BJ (cell line): ENCODE data around the gene RPS19. TPM values are rescaled to one million over a fixed set of nuclear protein-coding genes. Genes with fewer than 3 reads are reported as not detected.

Source experiments
- CTCF ChIA-PET: fragments of 350-600 bp; formaldehyde crosslinking; extraction: SDS; loops from one replicate; lab custom pipeline; 2021; ENCODE audit warnings: antibody characterized with exemption, inconsistent platforms; lab: Yijun Ruan, JAX
- POLR2A ChIA-PET: fragments of 300-600 bp; sonication (Branson Sonifier 250); formaldehyde crosslinking; extraction: SDS; loops from one replicate; lab custom pipeline; 2021; ENCODE audit warnings: antibody characterized with exemption; lab: Charles Lee
- DNase-seq: peaks from one replicate; pipeline ENCODE4 v3.0.0-alpha.2; 2011; ENCODE audit warnings: low read depth
- H3K27me3 ChIP-seq: 2 replicates; pipeline ENCODE4 v1.6.0; 2011; ENCODE audit warnings: low read length; ENCODE audit not compliant: control insufficient read depth, insufficient read depth
- H3K36me3 ChIP-seq: 2 replicates; pipeline ENCODE4 v1.5.1; 2011; ENCODE audit warnings: low read length; ENCODE audit not compliant: control insufficient read depth, insufficient read depth
- H3K4me3 ChIP-seq: 2 replicates; pipeline ENCODE4 v1.5.1; 2011; ENCODE audit warnings: low read depth, mild to moderate bottlenecking, control low read depth, low read length
- polyA plus RNA-seq: library from polyadenylated mRNA; depleted of rRNA; stranded (reverse); fragments of >200 nt; gene quantifications from 2 replicates; pipeline ENCODE4 v1.2.3, GENCODE V29; 2011
- TF ChIP-seq, protein P1 (sequence below): IDR thresholded peaks from 2 replicates; pipeline ENCODE4 v1.5.1; 2011; ENCODE audit warnings: low read depth, mild to moderate bottlenecking, control low read depth, inconsistent platforms, low read length, moderate library complexity; ENCODE audit not compliant: insufficient read depth

Gene RPS19
- polyA plus RNA-seq, 1 experiment: 1,209 TPM

DNA sequence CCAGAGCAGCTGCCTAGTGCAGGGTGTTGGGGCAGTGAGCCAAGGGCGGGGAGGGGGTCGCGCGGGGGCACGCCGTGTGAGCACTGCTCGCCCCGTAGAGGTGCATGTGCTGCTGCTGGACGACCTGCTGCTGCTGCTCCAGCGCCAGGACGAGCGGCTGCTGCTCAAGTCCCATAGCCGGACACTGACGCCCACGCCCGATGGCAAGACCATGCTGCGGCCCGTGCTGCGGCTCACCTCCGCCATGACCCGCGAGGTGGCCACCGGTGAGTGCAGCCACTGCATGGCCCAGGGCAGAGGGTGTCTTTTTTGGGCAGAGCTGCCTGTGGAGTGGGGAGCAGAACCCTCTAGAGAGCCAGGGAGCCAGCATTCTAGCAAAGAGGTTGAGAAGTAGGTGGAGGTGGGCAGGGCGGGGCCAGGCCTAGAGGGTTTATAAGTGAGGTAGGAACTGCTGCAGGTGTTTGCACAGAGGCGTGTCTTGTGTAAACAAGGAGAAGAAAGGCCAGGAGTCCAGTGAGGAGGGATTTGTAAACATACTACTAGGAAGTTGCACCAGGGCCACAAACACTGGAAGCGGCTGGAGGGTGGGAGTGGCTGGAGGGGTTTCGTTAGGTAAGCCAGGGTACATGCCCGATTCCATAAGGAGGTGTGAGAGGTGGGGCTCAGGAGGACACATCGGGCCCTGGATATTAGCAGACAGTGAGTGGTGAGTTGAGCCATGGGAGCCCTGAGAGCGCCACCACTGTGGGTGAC, 44.2 kb downstream of the RPS19 start:
- TF ChIP-seq, protein P1, sequence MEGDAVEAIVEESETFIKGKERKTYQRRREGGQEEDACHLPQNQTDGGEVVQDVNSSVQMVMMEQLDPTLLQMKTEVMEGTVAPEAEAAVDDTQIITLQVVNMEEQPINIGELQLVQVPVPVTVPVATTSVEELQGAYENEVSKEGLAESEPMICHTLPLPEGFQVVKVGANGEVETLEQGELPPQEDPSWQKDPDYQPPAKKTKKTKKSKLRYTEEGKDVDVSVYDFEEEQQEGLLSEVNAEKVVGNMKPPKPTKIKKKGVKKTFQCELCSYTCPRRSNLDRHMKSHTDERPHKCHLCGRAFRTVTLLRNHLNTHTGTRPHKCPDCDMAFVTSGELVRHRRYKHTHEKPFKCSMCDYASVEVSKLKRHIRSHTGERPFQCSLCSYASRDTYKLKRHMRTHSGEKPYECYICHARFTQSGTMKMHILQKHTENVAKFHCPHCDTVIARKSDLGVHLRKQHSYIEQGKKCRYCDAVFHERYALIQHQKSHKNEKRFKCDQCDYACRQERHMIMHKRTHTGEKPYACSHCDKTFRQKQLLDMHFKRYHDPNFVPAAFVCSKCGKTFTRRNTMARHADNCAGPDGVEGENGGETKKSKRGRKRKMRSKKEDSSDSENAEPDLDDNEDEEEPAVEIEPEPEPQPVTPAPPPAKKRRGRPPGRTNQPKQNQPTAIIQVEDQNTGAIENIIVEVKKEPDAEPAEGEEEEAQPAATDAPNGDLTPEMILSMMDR: no peak
- DNase-seq: no peak
- ChIA-PET CTCF (interaction anchor here (0.6 kb wide), 1 partner anchor 13 kb away, joined by 3 read pairs; no protein-coding TSS in a partner anchor), POLR2A (no interaction called here)
- H3K27me3 ChIP-seq: no peaks in the 10 kb centered on the region
- H3K36me3 ChIP-seq: peaks cover 42% of the 10 kb centered on the region
- no peak overlapping the region for H3K4me3 ChIP-seq

DNA sequence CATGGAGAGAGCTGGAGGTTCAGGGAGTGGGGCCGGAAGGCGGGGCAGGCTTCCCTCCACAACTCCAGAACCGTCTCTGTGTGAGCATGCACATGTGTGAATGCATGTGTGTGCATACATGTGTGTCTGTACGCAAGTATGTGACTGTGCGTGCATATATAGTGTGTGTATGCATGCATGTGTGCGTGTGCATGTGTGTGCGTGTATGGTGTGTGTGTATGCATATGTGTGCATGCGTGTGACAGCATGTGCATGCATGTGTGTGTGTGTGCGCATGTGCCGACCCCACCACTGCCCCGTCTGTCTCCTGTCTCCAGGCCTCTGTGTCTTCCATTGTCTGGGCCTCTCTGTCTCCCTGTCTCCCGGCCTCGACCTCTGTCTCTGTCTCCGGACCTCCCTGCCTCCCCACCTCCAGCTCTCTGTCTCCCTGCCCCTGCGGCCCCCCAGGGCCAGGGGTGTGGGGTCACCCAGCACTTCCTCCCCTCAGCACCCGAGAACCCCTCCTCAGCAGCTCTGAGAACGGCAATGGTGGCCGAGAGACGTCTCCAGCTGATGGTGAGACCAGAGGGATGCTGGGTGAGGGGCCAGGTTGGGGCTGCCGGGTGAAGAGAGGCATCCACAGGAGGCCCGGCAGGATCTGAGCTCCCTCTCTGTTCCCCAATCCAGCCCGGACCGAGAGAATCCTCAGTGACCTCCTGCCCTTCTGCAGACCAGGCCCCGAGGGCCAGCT, 45.4 kb downstream of the RPS19 start:
- H3K4me3 ChIP-seq: no peak overlapping the region
- peaks cover 37% of the 10 kb centered on the region for H3K36me3 ChIP-seq
- TF ChIP-seq, protein P1: no peak
- H3K27me3 ChIP-seq: no peaks in the 10 kb centered on the region
- POLR2A ChIA-PET: no interaction called here
- DNase-seq: no peak
- CTCF ChIA-PET: interaction anchor here (0.6 kb wide), 1 partner anchor 15 kb away, joined by 3 read pairs; no protein-coding TSS in a partner anchor

DNA sequence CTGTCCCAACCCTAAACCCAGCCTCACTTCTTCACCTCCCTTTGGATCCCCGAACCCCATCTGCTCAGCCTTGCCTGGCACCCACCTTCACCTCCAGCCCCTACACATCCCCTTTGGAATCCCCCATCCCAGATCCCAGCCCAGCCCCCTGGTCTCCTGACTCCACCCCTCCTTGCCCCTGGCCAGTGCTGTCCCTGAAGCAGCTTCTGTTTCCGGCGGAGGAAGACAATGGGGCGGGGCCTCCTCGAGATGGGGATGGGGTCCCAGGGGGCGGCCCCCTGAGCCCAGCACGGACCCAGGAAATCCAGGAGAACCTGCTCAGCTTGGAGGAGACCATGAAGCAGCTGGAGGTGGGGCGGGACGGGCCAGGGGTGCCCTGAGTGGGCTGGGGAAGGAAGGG, 46.2 kb downstream of the RPS19 start:
- POLR2A ChIA-PET: no interaction called here
- CTCF ChIA-PET: no interaction called here
- H3K27me3 ChIP-seq: peaks cover 3% of the 10 kb centered on the region

DNA sequence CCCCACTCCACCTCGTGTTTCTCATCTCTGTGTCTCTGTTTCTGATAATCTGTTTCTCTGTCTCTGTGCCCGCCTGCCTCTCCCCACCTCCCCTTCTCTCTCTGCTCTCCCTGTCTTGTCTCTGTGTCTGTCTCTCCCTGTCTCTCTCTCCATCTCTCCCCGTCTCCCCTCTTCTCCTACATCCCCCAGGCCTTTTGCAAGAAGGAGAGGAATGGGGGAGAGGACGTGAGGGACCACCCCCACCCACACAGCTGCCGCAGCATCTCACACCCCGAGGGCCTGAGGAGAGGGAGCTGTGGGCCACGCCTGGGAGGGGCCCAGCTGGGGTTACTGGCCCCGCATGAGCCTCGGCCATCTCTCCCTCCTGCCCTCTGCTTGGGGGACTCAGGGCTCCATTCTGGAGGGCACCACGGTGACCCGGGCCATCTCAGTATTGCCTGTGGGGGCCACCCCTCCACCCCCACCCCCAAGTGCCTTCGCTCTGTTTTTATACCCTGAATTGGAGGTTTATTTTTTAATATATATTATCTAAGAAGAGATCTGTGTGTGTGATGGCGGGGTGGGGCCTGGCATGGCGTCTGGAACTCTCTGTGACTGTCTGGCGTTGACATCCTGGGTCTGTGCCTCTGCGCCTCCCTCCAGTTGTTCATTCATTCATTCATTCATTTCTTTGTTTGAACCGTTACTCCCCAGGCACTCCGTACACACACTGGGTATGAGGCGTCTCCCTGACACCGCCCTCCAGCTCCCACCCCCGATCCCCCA, 47.0 kb downstream of the RPS19 start:
- Histone ChIP-seq H3K27me3 (peaks cover 10% of the 10 kb centered on the region), H3K36me3 (peaks cover 30% of the 10 kb centered on the region), H3K4me3 (no peak overlapping the region)
- ChIA-PET CTCF (interaction anchor here (1.4 kb wide), 1 partner anchor 27 kb away, joined by 4 read pairs; no protein-coding TSS in a partner anchor), POLR2A (no interaction called here)
- DNase-seq: no peak
- TF ChIP-seq, protein P1: no peak

More for the DNA sequence above, 46.2 kb downstream of the RPS19 start:
- peaks cover 36% of the 10 kb centered on the region for H3K36me3 ChIP-seq
- TF ChIP-seq, protein P1: no peak
- DNase-seq: no peak
- no peak overlapping the region for H3K4me3 ChIP-seq
